ENCODE results near the gene UTP4.

Gene UTP4

GRCh38 chr16:69111876-69112230 is 20.6 kb upstream of the UTP4 start:
- H3K4me3 ChIP-seq: no peak overlapping the region
- H3K36me3 ChIP-seq: peaks cover 22 to 60% (median 55%) of the 10 kb centered on the region in 3 donors
- TF ChIP-seq CTCF (IDR thresholded peaks at IDR 0.05): no peak
- intact Hi-C loops (cut with DNase I; ENCODE audit: low total_unique reads): no loop called here
- peak in 1 of 2 donors; percentile 45 for DNase-seq
- peaks cover 0 to 2% of the 10 kb centered on the region in 2 donors for H3K27me3 ChIP-seq
- H3K4me1 ChIP-seq: peaks cover 8 to 26% (median 18%) of the 10 kb centered on the region in 4 donors
- H3K9me3 ChIP-seq: no peaks in the 10 kb centered on the region
- H3K27ac ChIP-seq: no peak overlapping the region

DNA sequence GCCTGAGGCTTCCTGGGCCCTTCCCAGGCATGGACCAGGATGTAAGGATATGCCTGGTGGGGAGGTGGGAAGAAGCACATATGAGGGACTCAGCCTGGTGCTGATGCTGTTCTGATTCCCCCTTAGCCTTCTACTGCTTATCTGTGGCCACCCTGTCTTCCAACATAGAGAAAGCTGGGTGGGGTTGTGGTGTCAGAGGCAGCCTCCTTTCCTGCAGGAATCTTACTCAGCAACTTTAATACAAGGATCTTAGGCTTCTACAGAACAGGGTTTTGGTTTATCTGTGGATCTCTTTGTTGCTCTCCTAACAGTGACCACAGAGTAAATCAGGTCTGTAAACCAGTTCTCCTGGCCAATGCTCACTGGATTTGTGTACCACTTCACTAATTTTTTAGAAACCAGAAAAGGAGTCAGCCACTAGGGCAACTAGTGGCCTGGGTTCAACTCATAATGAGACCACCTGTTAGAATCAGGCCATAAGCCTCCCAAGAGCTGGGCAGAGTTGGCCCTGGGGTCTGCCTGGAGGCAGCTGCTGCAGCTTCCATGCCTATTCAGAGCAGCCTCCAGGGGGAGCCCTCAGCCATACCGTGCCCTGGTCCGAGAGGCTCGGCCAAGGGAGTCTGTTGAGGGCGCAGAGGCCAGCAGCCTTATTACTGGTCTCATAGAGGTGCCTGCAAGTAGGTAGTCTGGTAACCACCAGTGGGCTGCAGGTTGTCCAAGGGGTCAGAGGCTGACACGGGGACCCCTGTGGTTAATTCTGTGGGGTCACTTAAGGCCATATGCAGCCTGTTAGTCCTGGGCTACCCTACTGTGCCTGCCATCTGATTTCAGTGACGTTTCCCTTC is 19.9 kb upstream of the UTP4 start:
- peaks cover 22 to 63% (median 57%) of the 10 kb centered on the region in 3 donors for H3K36me3 ChIP-seq
- H3K27ac ChIP-seq: no peak overlapping the region
- intact Hi-C loops (cut with DNase I; ENCODE audit: low total_unique reads): no loop called here
- TF ChIP-seq CTCF (IDR thresholded peaks at IDR 0.05): peak; percentile 40 to 64
- H3K27me3 ChIP-seq: peaks cover 0 to 2% of the 10 kb centered on the region in 2 donors
- DNase-seq: peak in 1 of 2 donors; percentile 55
- no peak overlapping the region for H3K4me3 ChIP-seq
- H3K9me3 ChIP-seq: no peaks in the 10 kb centered on the region
- H3K4me1 ChIP-seq: peaks cover 2 to 19% (median 13%) of the 10 kb centered on the region in 4 donors

- Histone ChIP-seq H3K27ac (no peak overlapping the region), H3K4me3 (no peak overlapping the region), H3K4me1 (peaks cover 0 to 12% (median 6%) of the 10 kb centered on the region in 4 donors), H3K9me3 (no peaks in the 10 kb centered on the region), H3K27me3 (no peaks in the 10 kb centered on the region), H3K36me3 (peaks cover 22 to 68% (median 63%) of the 10 kb centered on the region in 3 donors)
- no peak for TF ChIP-seq CTCF (IDR thresholded peaks at IDR 0.05)
- DNase-seq: no peak
- intact Hi-C loops (cut with DNase I; ENCODE audit: low total_unique reads): no loop called here
Measured at GRCh38 chr16:69113216-69113615, 19.2 kb upstream of the UTP4 start.

DNA sequence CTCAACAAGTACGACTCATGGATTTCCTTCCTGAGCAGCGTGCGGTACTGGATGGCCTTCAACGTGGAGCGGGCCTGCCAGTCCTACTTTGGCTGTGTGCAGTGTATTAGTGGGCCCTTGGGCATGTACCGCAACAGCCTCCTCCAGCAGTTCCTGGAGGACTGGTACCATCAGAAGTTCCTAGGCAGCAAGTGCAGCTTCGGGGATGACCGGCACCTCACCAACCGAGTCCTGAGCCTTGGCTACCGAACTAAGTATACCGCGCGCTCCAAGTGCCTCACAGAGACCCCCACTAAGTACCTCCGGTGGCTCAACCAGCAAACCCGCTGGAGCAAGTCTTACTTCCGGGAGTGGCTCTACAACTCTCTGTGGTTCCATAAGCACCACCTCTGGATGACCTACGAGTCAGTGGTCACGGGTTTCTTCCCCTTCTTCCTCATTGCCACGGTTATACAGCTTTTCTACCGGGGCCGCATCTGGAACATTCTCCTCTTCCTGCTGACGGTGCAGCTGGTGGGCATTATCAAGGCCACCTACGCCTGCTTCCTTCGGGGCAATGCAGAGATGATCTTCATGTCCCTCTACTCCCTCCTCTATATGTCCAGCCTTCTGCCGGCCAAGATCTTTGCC is 18.0 kb upstream of the UTP4 start:
- no peak for DNase-seq
- intact Hi-C loops (cut with DNase I; ENCODE audit: low total_unique reads): no loop called here
- Histone ChIP-seq H3K27ac (no peak overlapping the region), H3K27me3 (no peaks in the 10 kb centered on the region), H3K9me3 (no peaks in the 10 kb centered on the region), H3K36me3 (peaks cover 31 to 77% (median 73%) of the 10 kb centered on the region in 3 donors), H3K4me3 (no peak overlapping the region), H3K4me1 (peaks cover 0 to 11% (median 4%) of the 10 kb centered on the region in 4 donors)
- TF ChIP-seq CTCF (IDR thresholded peaks at IDR 0.05): no peak

GRCh38 chr16:69114976-69115355 is 17.5 kb upstream of the UTP4 start:
- no peak overlapping the region for H3K27ac ChIP-seq
- H3K27me3 ChIP-seq: no peaks in the 10 kb centered on the region
- no peak overlapping the region for H3K4me3 ChIP-seq
- H3K9me3 ChIP-seq: no peaks in the 10 kb centered on the region
- no peak for DNase-seq
- peaks cover 0 to 15% (median 4%) of the 10 kb centered on the region in 4 donors for H3K4me1 ChIP-seq
- intact Hi-C loops (cut with DNase I; ENCODE audit: low total_unique reads): no loop called here
- H3K36me3 ChIP-seq: peaks cover 31 to 77% (median 73%) of the 10 kb centered on the region in 3 donors
- no peak for TF ChIP-seq CTCF (IDR thresholded peaks at IDR 0.05)
